HG02759 (cell line): ENCODE results near the gene A4GNT.
"Not testable (repeated sequence)": the region's sequence is repeated elsewhere in the genome, so short reads cannot be mapped to it uniquely, and the experiment has no call there.

Experiments used
- ATAC-seq: cut with Tn5 transposase; IDR thresholded peaks from one replicate; pipeline ENCODE4 v1.9.1; 2021; ENCODE audit warnings: mild to moderate bottlenecking, moderate library complexity; ENCODE audit not compliant: unreplicated experiment

A4GNT gene

DNA sequence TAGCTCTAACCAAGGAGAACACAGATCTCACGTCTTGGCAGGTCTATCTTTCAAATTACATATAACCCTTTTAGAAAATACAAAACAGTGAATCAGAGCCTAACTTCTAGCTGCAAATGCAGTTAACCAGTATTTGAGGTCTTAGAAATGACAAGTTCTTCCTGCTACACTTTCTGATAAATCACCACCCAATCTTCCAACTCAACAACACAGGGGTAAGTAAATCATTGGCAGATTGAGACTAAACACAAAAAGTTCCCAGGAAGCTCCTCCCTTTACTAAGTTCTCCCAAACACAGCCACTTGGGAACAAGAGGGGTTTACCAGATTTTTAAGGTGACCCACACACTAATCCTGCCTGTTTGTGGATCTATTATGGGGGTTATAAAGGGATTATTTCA is at the start of gene A4GNT:
Gene A4GNT (minus strand): TSS at position 152 of the 400 bp plus-strand sequence. CDS start 1,134 bp downstream, outside the sequence.
- ATAC-seq: no peak

DNA sequence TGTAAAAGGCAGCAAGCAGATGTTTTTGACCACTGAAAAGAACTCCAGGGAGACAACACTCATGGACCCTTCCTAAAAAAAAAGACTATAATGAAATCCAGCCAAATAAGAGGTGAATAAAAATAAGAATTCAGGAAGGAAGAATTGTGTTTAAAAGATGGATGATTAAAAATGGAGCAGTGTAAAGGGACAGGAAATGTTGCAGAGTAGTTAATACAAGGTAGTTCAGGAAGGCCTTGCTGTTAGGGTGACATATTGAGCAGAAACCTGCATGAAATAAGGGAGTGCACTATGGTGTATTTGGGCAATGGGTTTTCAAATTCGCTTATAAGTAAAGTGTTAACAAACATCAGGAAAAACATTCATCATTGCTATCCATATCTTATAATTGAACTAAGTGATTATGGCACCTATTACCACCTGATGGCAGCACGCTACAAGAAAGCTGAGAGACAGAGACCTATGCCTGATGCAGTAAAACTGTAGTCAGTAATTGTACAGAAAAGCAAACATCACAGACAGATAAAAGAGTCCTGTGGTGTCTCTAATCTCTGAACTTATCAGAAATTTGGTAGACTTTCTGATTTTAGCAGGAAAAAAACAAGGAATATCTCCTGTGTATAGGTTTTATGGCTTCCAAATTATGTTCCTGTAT is 48.3 kb upstream of the A4GNT start:
- peak; percentile 76 for ATAC-seq

DNA sequence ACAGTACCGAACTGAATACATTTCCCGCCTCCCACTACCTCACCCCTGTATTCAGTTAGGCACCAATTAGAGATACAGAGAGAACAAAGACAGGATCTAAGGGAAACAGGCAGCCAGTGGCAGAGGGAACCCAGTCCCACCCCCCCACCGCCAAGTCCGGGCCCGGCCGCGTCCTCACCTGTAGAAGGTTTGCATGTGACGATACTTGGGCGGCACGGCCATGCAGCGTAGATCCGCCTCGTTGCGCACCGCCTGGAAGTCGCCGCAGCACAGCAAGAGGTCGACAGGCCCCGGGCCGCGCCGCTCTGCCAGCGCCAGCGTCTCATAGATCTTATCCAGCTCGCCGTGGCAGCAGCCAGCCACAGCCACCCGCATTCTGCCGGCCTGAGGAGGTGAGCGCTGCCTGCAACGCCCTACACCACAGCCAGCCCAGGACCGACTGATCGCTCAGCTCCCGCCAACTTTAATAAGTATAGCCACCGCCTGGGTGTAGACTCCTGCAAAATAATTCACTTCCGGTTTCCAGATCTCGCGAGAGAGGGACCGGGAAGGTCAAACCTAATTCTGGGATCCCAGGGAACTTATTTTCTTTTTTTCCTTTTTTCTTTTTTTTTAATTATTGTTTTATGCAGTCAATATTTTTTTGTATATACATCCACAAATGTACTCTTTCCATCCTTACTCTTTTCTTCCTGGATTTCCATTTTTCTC is 42.4 kb upstream of the A4GNT start, which contains the start of gene DBR1:
Gene DBR1 (minus strand): TSS at position 501 of the 711 bp plus-strand sequence. CDS start 126 bp downstream, at position 375.
- ATAC-seq: peak; percentile 96

DNA sequence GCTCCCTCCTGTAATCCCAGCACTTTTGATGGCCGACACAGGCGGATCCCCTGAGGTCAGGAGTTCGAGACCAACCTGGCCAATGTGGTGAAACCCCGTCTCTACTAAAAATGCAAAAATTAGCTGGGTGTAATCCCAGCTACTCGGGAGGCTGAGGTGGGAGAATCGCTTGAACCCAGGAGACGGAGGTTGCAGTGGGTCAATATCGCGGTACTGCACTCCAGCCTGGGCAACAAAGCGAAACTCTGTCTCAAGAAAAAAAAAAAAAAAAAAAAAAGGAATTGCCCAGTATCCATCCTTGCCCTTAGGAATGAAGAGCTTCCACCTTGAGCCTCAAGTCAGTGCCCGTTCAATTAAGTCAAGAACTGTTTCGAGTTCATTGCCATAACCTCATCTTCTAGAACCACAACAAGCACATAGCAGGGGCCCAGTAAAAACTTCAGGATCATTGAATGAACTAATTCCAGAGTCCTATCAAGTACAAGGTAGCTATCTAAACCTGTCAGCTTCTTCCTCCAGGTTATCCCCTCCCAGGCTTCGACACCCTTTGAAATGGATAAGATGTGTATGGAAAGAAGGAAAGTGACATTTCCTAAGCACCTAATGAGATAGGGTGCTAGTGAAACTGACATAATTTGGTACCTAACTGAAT is 41.7 kb upstream of the A4GNT start:
- no peak for ATAC-seq

DNA sequence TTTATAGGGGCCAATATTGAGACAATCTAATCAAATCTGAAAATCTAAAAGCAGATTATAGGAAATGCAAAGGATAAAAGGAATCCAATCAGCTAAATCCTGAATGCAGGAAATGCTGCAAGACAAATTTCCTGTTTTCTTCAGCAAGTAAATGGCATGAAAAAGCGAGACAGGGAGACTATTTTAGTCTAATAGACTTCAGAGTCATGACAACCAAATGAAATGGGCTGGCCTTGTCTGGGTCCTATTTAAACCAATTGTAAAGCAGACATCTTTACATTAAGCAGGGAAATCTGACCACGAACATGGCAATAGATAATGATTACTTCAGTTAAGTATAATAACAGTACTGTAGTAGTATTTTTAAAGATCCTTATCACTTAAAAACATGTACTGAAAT is 40.4 kb upstream of the A4GNT start:
- ATAC-seq: no peak

DNA sequence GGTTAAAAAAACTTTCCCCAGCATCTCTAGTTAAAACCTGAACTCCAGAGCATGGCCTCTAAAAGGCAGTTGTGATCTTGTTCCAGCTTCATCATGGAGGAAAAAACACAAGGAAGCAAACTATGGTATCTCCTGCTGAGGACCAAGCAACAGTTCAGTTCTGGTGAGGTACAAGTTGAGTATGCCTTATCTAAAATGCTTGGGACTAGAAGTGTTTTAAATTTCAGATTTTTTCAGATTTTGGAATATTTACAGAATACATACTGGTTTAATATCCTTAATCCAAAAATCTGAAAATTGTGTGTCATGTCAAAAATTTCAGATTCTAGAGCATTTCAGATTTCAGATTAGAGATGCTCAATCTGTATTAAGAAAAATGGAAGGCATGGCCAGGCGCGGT is 32.9 kb upstream of the A4GNT start:
- no peak for ATAC-seq

DNA sequence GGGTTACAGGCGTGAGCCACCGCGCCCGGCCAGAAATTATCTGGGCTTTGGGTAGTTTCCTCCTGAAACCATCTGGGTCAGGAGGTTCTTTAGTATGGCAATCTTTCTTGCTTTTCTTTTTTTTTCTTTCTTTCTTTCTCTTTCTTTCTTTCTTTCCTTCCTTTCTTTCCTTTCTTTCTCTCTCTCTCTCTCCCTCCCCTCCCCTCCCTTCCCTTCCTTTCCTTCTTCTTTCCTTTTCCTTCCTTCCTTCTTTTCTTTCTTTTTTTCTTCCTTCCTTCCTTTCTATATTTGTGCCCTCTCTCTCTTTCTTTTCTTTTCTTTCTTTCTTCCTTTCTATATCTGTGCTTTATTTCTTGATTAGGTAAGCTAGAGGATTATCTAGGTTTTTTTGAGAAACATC is 25.6 kb upstream of the A4GNT start:
- ATAC-seq: no peak

DNA sequence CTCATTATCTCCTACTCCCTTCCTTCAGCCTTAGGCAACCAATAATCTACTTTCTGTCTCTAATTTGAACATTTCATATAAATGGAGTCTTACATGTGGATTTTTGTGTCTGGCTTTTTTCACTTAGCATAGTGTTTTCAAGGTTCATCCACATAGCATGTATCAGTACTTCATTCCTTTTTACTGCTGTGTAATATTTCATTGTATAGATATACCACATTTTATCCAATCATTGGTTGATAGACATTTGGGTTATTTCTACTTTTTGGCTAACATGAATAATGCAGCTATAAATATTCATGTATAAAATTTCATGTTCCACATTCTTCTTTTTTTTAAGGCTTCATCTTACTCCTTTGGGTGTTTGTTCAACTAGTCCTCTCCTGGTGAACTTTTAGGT is 22.3 kb upstream of the A4GNT start:
- ATAC-seq: no peak

DNA sequence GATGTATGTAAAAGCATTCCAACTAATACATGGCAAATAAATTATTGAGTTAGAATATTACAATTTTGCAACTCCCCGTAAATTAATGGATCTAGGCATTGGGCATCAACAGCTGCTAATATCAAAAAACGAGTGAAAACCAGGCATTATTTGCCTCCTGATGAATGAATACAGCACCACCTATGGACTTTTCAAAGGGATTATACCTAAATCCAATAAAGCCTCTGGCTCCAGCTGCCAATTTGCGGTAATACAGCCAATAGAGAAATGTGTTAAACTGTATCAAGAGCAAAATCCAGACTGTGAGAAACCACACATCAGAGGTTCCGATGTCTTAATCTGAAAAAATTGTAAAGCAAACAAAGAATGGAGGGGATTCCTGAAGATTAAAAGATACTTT is 16.3 kb upstream of the A4GNT start:
- no peak for ATAC-seq

DNA sequence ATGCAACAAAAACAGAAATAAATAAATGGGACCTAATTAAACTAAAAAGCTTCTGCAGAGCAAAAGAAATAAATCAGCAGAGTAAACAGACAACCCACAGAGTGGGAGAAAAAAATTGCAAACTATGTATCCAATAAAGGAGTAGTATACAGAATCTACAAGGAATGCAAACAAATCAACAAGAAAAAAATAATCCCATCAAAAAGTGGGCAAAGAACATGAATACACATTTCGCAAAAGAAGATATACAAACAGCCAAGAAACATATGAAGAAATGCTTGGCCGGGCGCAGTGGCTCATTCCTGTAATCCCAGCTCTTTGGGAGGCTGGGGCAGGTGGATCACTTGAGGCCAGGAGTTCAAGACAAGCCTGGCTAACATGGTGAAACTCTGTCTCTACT is 10.0 kb upstream of the A4GNT start:
- not testable (repeated sequence) for ATAC-seq

DNA sequence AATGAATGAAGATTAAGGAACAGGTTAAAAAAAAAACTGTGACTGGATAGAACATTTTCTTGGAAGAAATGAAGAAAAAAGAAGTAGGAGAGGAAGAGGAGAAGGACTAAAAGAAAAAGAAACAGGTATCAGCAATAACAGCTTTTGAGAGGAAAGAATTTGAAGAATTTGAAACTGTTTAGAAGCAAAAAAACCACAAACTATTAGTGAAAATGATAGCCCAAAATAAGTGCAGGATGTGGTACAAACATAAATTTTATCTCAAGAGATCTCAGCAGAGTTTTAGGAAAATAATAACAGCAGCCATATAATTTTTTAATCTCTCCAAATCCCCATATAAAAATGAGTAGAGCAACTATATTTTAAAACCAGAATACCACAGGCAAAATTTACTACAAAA is 8.8 kb upstream of the A4GNT start:
- no peak for ATAC-seq

DNA sequence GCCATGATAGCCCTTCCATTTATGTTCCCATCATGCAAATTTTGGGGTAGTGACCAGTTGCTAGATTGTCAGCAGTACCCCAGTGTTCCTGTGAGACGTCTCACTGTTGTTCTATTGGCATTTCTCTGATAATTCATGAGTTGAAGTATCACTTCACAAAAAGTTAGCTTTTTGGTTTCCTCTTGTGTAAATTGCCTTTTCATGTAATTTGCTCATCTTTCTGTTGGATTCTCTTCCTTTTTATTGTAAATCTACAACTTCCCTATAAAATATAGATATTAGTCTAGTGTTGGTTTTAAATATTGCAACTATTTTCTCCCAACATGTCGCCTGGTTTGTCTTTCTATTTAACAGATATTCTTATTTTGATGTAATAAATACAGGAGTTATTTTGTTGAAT is 7.5 kb upstream of the A4GNT start:
- ATAC-seq: no peak

DNA sequence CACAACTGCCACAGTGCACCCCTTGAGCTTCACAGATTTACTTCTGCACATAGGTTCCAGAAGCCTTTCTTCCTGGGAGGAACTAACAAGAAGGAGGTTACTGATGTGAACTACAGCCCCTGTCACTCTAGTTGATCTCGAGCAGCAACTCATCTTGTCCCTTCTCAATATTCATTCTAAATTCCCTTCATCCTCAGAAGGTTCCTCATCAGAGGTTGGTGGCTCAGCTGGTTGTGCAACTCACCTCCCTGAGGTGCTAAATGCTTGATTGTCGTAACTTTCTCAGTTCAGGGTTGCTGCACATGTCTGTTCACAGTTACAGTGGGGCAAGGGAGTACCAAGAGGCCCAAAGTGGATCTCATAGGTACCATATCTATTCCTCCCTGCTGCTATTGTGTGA is 5.7 kb upstream of the A4GNT start:
- ATAC-seq: no peak

DNA sequence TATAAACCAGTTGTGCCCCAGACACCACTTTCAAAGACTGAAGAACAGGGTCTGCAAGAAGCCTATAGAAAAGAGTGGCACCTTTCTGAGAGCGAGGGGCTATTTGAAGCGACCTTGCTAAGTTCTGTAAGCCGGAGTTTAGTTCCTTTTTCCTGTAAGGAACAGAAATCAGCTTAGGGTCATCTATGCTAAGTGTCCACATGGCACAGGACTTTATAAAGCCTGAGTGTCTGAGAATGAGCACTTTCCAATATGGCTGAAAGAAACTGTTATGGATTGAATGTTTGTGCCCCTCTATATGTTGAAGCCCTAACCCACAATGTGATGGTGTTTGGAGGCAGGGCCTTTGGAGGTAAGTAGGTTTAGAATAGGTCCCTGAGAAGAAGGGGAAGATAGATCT is 4.0 kb upstream of the A4GNT start:
- ATAC-seq: no peak

DNA sequence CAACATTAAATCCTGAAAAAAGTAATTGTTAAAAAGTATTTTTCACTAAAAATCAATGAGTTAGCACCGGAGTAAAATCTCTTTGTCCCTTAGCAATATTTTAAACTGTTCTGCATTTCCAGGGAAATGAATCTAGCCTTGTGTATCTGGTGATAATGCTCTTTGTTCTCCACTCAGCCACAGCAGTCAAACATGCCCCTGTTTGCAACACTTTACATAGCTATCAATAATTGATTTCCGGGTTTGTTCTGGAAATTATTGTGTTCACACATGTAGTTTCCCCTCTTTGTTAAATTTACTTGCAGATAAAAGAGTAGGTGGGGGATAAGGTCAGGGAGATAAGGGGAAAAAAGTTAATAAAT is 3.6 kb upstream of the A4GNT start:
- ATAC-seq: no peak

DNA sequence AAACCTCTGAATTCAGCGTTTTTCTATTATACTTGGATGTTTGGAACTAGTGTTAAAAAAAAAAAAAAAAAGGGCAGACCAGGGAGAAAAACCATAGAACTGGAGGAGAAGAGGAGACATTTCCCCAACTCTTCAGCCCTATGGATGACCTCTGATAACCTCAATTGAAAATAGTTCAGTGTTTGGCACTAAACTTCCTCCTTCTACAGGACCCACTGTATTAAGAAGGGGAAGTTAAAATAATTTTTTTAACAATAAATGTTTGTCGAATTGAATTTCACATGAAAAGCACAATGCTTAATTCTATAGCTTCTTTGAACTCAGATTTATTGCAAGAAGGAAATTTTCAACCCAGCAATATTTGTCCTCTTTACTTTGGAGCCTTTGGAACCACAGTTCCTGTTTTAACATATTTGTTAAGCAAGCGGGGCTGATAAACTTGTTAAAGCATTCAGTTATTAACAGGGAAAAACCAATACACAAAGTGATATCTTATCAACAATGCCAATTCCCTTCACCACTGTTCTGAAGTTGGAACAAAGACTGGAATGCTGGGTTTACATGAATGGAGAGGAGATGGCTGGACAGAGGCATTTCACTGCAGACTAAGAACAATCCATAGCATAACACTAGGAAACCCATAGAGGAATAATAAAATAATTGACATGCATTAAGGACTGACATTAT is 3.1 kb upstream of the A4GNT start:
- ATAC-seq: no peak

DNA sequence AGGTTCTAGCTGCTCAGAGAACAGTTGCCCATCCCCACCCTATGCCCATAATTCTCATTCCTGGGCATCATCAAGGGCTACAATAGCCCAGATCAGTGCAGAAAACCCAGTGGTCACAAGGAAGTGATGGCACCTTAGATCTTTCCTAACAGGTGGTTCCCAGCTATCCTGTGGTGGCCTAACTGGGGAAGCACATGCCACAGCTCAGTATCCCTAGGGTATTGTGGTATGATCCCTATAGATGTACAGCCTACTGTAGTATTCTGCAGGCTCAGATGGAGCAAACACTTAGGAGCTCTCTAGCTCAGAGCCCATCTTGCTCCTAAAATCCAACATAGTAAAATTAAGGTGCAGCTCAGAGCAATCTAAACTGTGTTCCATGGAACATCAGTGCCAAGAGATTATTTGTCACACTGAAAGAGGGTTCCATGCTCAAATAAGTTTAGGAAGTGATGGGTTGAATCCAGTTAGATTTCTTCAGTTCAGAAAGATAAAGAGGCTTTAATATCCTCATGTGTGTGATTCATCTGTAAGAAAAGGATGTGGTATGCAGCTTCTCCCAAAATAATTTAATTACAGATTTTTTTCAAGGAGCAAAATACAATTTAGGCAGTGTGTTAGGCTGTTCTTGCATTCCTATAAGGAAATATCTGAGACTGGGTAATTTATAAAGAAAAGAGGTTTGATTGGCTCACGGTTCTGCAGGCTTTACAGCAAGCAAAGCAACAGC is 4.4 kb downstream of the A4GNT start:
- ATAC-seq: no peak

DNA sequence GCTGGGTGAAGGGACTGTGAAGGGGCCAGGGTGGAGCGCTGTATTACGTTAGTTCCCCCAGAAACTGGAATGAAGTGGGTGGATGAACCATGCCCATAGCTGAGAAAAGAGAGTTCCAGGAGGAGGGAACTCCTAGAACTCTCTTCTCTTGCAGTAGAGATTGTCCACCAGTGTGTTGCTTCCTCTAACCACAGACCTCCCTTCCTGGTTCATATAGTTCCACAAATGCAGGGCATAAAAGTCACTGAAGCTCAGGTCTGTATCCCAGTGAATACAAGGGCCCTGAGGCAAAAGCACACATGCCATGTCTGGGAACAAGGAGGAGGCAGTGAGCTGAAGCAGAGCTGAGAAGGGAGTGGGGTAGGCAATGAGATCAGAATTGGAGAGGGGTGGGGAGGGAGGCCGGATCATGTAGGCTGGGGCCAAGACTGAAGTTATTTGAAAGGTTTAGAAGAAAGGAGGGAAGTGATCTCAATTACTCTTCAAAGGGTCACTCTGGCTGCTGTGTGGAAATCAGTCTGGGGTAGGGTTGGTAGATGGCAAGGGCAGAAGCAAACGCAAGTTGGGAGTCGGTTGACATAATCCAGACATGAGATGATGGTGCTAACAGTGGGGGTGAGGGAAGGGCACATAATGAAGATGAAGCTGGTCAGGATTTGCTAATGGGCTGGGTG is 6.5 kb downstream of the A4GNT start:
- no peak for ATAC-seq

DNA sequence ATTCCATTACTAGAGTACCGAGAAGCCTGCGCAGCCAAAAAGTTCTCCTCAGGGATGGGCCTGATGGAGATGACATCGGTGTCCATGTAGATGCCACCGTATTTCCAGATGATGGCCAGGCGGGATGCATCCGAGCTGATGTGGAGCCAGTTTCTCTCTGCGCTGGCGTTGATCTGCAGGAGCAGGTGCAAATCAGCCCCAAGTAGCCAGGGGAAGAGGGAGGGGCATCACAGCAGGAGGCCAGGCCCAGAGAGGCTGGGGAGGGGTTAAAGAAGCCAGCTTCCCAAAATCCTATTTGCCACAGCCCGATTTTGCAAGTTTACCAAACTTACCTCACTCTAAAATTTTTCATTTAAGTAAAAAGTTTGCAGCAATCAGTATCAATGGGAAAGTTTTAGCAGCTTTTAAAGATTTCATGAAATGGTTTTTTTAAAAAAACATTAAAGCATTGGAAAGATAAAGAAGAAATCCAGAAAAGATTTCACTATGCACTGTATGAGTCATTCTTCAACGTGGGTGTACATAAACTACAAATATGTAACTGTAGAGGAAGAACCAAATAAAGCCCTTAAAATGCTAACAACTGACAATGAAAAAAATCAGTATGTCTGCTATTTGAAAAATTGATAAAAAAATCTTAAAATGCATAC is 7.4 kb downstream of the A4GNT start:
- no peak for ATAC-seq

DNA sequence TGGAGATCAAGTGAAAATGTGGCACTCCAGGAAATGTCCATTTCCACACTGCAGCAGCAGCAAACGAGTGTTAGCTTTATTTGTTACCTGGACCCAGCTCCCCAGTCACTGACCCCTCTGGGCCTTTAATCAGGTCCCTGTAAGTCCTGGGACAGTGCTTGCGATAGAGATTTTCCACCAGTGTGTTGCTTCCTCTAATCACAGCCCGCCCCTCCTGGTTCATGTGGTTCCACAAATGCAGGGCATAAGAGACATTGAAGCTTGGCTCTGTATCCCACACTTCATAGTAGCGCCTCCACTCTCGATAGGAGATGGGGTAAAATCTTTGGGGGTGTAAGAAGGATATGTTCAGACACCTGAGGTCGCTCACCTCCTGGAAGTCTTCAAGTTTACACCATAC is 8.0 kb downstream of the A4GNT start:
- no peak for ATAC-seq
